SK-N-DZ (cell line): ENCODE measurements around the gene PLEKHA5.
A peak's percentile ranks its signal among the peaks of the same experiment; 100 is the strongest.
"Not testable (repeated sequence)": the region's sequence is repeated elsewhere in the genome, so short reads cannot be mapped to it uniquely, and the experiment has no call there.

Source experiments
- DNase-seq: peaks from one replicate; pipeline ENCODE4 v3.0.0-alpha.2; 2015; ENCODE audit warnings: low spot score

The PLEKHA5 gene

DNA sequence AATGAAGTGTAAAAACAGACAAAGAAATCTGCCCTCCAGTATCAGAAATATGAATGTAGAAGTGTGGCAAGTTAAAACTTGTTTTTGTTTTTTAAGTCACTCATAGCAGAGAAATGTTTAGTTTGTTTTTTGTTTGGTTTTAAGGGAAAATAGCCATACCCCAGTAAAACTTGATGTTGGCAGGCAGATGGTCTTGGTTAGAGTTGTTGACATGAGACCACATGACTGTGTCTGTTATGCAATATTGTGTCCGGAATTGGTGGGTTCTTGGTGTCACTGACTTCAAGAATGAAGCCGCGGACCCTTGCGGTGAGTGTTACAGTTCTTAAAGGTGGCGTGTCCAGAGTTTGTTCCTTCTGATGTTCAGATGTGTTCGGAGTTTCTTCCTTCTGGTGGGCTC lies 99.5 kb downstream of the PLEKHA5 start:
- not testable (repeated sequence) for DNase-seq

DNA sequence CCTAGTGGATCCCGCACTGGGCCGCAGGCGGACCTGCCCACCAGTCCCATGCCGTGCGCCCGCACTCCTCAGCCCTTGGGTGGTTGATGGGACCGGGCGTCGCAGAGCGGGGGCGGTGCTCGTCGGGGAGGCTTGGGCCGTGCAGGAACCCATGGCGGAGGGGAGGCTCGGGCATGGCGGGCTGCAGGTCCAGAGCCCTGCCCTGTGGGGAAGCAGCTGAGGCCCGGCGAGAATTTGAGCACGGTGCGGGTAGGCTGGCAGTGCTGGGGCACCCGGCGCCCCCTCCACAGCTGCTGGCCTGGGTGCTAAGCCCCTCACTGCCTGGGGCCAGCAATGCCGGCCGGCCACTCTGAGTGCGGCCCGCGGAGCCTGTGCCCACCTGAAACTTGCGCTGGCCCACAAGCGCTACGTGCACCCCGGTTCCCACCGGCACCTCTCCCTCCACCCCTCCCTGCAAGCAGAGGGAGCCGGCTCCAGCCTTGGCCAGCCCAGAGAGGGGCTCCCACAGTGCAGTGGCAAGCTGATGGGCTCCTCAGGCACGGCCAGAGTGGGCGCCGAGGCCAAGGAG lies 100.8 kb downstream of the PLEKHA5 start:
- DNase-seq, result no peak

GRCh38 chr12:19230896-19231295 lies 101.4 kb downstream of the PLEKHA5 start:
- DNase-seq, result no peak

DNA sequence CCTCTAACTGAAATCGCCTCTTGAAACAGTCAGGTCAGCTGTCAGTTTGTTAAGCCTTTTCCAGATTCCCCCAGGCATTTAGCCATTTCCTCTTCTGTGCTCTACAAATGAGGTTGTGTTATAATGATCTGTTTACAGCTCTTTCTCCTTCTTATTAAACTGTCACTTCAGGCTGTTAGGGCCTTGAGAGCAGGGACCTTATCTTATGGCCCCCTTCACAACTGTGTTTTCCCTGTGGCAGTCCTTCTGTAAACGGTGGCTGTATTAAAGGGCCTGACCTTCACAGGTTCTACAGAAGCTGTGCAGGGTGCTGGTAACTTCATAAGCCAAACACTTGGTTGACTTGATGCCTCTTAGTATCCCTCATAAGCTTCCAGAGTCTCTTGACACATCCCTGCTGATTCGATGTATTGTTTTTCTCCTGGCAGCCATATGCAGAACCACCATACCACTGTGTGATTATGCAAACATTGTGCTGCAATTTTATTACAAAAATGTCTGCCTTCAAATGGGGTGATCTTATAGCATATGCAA lies 104.7 kb downstream of the PLEKHA5 start:
- DNase-seq, result no peak

DNA sequence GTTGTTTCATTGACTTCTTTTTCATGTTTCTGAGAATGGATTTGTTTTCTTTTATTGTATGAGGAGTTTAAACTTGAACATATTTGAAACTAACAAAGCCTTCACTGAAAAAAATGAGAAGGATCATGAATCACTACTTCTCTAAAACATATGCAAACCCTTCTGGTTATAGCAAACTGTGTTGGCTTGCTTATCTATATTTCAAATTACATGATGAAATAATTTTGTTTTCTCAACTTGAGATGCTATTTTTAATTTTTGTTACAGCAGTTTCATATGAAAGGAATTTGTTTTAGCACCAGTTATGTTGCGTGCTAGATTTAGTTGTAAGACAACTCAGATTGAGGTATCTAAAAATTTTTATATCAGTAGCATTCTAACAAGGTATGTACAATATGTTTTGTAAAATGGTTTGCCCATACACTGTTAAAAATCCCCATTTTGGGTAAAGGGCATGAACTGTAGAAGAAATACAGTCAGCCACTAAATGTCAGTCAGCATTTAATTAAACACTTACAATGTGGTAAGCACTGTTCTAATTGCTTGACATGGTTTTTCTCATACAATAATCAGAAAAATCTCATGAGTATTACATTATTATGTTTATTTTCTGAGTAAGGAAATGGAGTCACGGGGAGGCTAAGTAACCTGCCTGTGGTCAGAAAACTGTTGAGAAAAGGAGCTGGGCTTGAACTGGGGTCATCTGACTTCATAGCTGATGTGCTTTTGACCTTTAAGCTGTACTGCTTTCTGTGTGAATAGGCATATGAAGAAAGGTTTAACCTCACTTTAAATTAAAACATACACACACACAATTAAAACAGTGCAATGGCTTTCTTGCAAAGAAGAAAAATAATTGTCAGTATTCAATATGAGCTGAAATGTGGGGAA lies 105.7 kb downstream of the PLEKHA5 start:
- peak; percentile 10 for DNase-seq

DNA sequence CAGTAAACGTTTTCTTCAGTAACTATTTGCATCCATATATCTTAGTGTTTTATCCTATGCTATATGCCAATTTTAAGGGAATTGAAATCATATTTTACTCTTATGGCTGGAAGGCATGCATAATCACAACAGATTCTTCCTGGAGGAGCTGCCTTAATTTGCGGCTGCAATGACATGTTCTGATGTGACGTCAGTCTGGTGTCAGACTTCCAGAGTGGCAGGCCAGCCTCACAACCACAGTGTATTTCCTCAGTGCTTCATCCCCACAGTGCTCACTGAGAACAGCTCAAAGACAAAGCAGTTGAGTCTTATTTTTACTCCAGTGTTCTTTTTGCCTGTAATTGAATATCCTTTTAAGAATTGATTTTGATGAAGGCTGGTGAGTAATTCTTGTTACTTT lies 107.1 kb downstream of the PLEKHA5 start:
- DNase-seq, result no peak

DNA sequence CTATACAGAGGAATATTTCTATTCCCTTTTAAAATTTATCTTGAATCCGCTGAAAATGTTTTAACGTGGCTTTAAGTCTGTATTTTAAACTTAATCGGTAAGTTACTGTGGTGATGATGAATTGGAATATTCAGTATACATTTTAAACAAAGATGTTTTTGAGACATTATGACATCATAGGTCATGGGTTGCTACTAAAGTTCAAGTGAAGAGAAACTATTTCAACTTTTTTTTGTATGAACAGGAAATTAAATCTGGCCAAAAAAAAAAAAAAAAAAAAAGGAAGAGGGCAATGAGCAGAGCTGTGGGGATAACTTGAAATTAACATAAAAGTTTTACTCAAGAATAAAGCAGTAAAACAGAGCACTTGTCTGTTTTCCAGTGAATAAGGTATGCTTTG lies 109.0 kb downstream of the PLEKHA5 start:
- no peak for DNase-seq

DNA sequence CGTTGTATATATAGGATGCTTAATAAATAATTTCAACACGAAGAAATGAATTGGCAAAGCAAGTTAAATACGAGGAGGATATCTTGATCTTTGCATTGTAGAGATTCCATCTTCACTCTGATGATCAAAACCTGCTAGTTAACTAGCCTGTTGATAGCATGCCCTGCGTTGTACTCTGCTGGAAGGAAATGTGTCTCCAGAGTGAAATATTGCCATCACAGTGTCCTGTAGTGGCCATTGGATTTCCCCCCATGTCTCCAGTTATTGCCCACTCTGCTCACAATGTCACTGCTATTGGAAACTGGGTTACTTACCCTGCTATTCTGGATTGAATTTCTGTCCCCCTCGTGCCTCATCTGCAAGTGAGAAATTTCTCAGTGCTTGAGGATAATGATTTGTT lies 109.6 kb downstream of the PLEKHA5 start:
- no peak for DNase-seq

- no peak for DNase-seq
Measured at GRCh38 chr12:19239616-19240234, 110.2 kb downstream of the PLEKHA5 start.

GRCh38 chr12:19242581-19242980 lies 113.0 kb downstream of the PLEKHA5 start:
- DNase-seq, result no peak

- no peak for DNase-seq
Measured at GRCh38 chr12:19243551-19243950, 114.0 kb downstream of the PLEKHA5 start.

GRCh38 chr12:19244312-19244711 lies 114.8 kb downstream of the PLEKHA5 start:
- no peak for DNase-seq

- DNase-seq, result no peak
Measured at GRCh38 chr12:19245106-19245505, 115.6 kb downstream of the PLEKHA5 start.

GRCh38 chr12:19245666-19246065 lies 116.1 kb downstream of the PLEKHA5 start:
- DNase-seq, result no peak

GRCh38 chr12:19246933-19247332 lies 117.4 kb downstream of the PLEKHA5 start:
- DNase-seq, result no peak

DNA sequence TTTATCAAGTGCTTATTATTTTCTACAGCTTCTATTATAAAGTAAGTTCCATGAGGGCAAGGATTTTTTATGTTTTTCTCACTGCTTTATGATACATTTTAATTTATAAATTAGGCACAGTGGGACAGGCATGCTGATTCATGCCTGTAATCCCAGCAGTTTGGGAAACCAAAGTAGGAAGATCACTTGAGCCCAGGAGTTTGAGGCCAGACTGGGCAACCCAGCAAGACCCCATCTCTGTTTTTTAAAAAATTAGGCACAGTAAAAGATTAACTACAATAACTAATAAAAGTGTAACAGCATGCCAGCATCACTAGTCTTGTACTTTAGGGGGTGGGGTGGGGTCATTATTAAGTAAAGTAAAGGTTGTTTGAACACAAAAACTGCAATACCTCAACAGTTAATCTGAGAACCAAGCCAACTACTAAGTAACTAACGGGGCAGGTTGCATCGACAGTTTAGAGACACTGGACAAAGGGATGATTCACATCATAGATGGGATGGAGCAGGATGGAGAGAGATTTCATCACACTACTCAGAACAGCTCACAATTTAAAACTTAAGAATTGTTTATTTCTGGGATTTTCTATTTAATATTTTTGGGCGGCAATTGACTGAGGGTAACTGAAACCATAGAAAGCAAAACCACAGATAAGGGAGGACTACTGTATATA lies 119.5 kb downstream of the PLEKHA5 start:
- DNase-seq, result no peak

- DNase-seq, result no peak
Measured at GRCh38 chr12:19251481-19252132, 122.1 kb downstream of the PLEKHA5 start.

DNA sequence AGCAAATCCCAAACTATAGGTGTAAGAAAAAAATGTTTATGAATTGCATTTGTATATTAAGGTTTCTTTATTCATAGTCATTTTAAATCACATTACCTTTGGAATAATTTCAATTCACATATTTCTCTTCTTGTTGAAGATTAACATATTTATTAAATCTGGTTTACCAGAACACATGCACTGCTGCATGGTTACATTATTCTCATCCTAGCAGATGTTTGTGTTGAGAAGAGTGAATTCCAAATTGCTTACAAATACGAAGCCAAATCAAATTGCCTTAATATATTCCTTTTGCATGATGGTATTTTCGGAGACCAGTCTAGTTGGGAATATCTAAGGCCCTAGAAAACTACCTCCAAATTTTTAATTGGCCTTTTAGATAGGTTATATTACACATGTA lies 130.6 kb downstream of the PLEKHA5 start:
- no peak for DNase-seq

- DNase-seq, result no peak
Measured at GRCh38 chr12:19261773-19262172, 132.2 kb downstream of the PLEKHA5 start.

DNA sequence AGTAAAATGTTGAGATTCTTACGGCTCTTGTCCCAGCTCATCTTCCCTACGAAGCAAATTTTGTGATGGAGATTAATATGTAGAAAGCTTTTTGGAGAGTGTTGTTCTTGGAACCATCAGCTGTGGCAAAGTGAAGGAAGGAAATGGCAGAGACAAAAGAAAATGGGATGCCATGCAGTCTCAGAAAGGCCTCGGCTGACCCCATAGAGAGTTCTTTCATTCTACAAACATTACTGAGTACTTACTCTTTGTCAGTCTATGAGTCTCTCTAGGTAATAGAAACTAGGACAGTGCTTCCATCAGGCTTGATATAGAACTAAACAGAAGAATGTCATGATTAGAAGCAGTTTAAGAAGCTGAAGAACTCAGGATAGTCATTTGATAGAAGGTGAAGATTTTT lies 134.1 kb downstream of the PLEKHA5 start:
- no peak for DNase-seq
